HG03135 (cell line): Measurements from ENCODE around the gene CEP290.
A peak's percentile ranks its signal among the peaks of the same experiment; 100 is the strongest.
"Not testable (repeated sequence)": the region's sequence is repeated elsewhere in the genome, so short reads cannot be mapped to it uniquely, and the experiment has no call there.

Source experiments
- ATAC-seq: cut with Tn5 transposase; IDR thresholded peaks from one replicate; pipeline ENCODE4 v1.9.1; 2021; ENCODE audit warnings: mild to moderate bottlenecking, moderate library complexity; ENCODE audit not compliant: unreplicated experiment

Gene CEP290

GRCh38 chr12:88044035-88044434, 97.9 kb downstream of the CEP290 start:
- no peak for ATAC-seq

- ATAC-seq, result no peak
These were observed 104.1 kb downstream of the CEP290 start for GRCh38 chr12:88037770-88038169.

- ATAC-seq, result no peak
These were observed 105.4 kb downstream of the CEP290 start for GRCh38 chr12:88036353-88036965.

- peak; percentile 27 for ATAC-seq
These were observed 106.0 kb downstream of the CEP290 start for GRCh38 chr12:88035907-88036289.

- peak; percentile 100 for ATAC-seq
These were observed 106.5 kb downstream of the CEP290 start for GRCh38 chr12:88035271-88035906.

GRCh38 chr12:88031161-88031560, 110.7 kb downstream of the CEP290 start:
- not testable (repeated sequence) for ATAC-seq

GRCh38 chr12:88029093-88029665, 112.7 kb downstream of the CEP290 start, which contains the start of gene C12orf50:
TSS of gene C12orf50 (minus strand) at chr12:88029401. CDS start at chr12:88026962, 2,439 bp downstream.
- ATAC-seq, result no peak

- ATAC-seq, result no peak
These were observed 115.7 kb downstream of the CEP290 start for GRCh38 chr12:88026196-88026595.

- ATAC-seq, result no peak
These were observed 123.9 kb downstream of the CEP290 start for GRCh38 chr12:88017964-88018363.

GRCh38 chr12:88015825-88016224, 126.1 kb downstream of the CEP290 start:
- no peak for ATAC-seq

GRCh38 chr12:88011755-88012154, 130.1 kb downstream of the CEP290 start:
- no peak for ATAC-seq

- ATAC-seq, result no peak
These were observed 135.5 kb downstream of the CEP290 start for GRCh38 chr12:88006351-88006750.

GRCh38 chr12:88001327-88001726, 140.6 kb downstream of the CEP290 start:
- no peak for ATAC-seq
